Transverse colon (tissue), 4 donors: ENCODE results near the gene SH3GLB2. TPM values are rescaled to one million over a fixed set of nuclear protein-coding genes. Genes with fewer than 3 reads are reported as not detected.
A peak's percentile ranks its signal among the peaks of the same experiment; 100 is the strongest.

Source experiments
- DNase-seq: peaks from one replicate; pipeline ENCODE4 v3.0.0-alpha.2; 2019
- H3K27ac ChIP-seq, 4 donors: fragments of 200-600 bp; sonication (generic); 2 replicates each; pipeline ENCODE4 v1.5.1; 2016 to 2018; ENCODE audit warnings: inconsistent platforms in 4 of 4
- H3K27me3 ChIP-seq: fragments of 200-600 bp; sonication (generic); 2 replicates; pipeline ENCODE4 v1.5.1; 2017; ENCODE audit warnings: inconsistent platforms
- H3K36me3 ChIP-seq, 4 donors: fragments of 200-600 bp; sonication (generic); 2 replicates each; pipeline ENCODE4 v1.5.1; 2017 to 2019; ENCODE audit warnings: inconsistent platforms in 4 of 4
- H3K4me1 ChIP-seq, 4 donors: fragments of 200-600 bp; sonication (generic); 2 replicates each; pipeline ENCODE4 v1.5.1; 2017 to 2020; ENCODE audit warnings: inconsistent platforms in 4 of 4
- H3K4me3 ChIP-seq, 4 donors: fragments of 200-600 bp; sonication (generic); 1 replicate in 1 of 4; 2 replicates in 3 of 4; pipeline versions ENCODE4 v1.5.1 to v1.6.1; 2017 to 2019; ENCODE audit warnings: inconsistent platforms in 4 of 4
- H3K9me3 ChIP-seq, 2 donors: fragments of 200-600 bp; sonication (generic); 2 replicates each; pipeline ENCODE4 v1.5.1; 2017 to 2019; ENCODE audit warnings: inconsistent platforms in 2 of 2
- CTCF ChIP-seq, 5 experiments: fragments of 200-600 bp in 3 of 5; fragments of 450-650 bp in 2 of 5; sonication (generic) in 3 of 5; IDR thresholded peaks; 1 replicate in 2 of 5; 2 replicates in 3 of 5; pipeline ENCODE4 v1.5.1; 2016 to 2017; ENCODE audit warnings: antibody characterized with exemption in 5 of 5, inconsistent platforms in 3 of 5, mild to moderate bottlenecking in 2 of 5, moderate library complexity in 1 of 5
- EP300 ChIP-seq: sonication (generic); formaldehyde crosslinking; IDR thresholded peaks from one replicate; pipeline ENCODE4 v1.6.1; 2017; ENCODE audit warnings: antibody characterized with exemption, low read depth
- POLR2A ChIP-seq: fragments of 450-650 bp; IDR thresholded peaks from one replicate; pipeline ENCODE4 v1.6.1; 2016; ENCODE audit warnings: antibody characterized with exemption, mild to moderate bottlenecking, moderate library complexity
- POLR2AphosphoS5 ChIP-seq, 3 donors: sonication (generic); formaldehyde crosslinking; IDR thresholded peaks; one replicate each; pipeline ENCODE4 v1.6.1; 2016; ENCODE audit warnings: antibody characterized with exemption in 3 of 3
- WGBS, 2 donors: methylation state at CpG; one replicate each; pipeline ENCODE4 v1.1.5; 2018; ENCODE audit warnings: low coverage in 1 of 2; 5-methylcytosine and 5-hydroxymethylcytosine counted together
- in situ Hi-C, 4 donors: fragments of 200-750 bp; cut with MboI; loops; one replicate each; pipeline versions ENCODE4 v1.15.0 to v1.15.1; 2017; ENCODE audit warnings: low sequenced_read_pairs in 3 of 4, low pct_ligation_motif_present in 1 of 4, low pct_unique_long_range_greater_than_20kb in 1 of 4
- intact Hi-C: fragments of 100-400 bp; cut with DNase I; formaldehyde crosslinking; loops from one replicate; pipeline ENCODE4 v1.15.1; 2023; ENCODE audit warnings: low total_unique reads
- total RNA-seq, 4 donors: library from RNA; depleted of rRNA; stranded (reverse); fragments of >200 nt; gene quantifications; one replicate each; pipeline ENCODE4 v1.1.0, GENCODE V29; 2016

SH3GLB2 gene
- total RNA-seq, 4 donors from 2014 or later, result 184 to 391 (median 224) TPM

- Histone ChIP-seq H3K27ac (no peak overlapping the region), H3K36me3 (peaks cover 0 to 41% (median 17%) of the 10 kb centered on the region in 4 donors), H3K4me3 (no peak overlapping the region), H3K4me1 (peaks cover 14 to 17% (median 15%) of the 10 kb centered on the region in 4 donors), H3K9me3 (no peaks in the 10 kb centered on the region), H3K27me3 (no peaks in the 10 kb centered on the region)
- WGBS, 2 donors, result 96% methylated on average over 16 of the region's 16 CpGs; no CpG with 5 or more reads in 1 of the 2 donors
- in situ Hi-C loops, result no loop called here
- no peak for DNase-seq
- TF ChIP-seq CTCF (IDR thresholded peaks at IDR 0.05) (no peak), EP300 (no peak), POLR2A (no peak), POLR2AphosphoS5 (IDR thresholded peaks at IDR 0.05) (no peak)
- intact Hi-C loops, result no loop called here
Observed at GRCh38 chr9:129042016-129042415, 13.9 kb upstream of the SH3GLB2 start.

- TF ChIP-seq POLR2AphosphoS5 (IDR thresholded peaks at IDR 0.05) (no peak), EP300 (no peak), CTCF (IDR thresholded peaks at IDR 0.05) (no peak), POLR2A (no peak)
- no peaks in the 10 kb centered on the region for H3K27me3 ChIP-seq
- H3K27ac ChIP-seq, result no peak overlapping the region
- intact Hi-C loops, result no loop called here
- H3K36me3 ChIP-seq, result peaks cover 0 to 38% (median 12%) of the 10 kb centered on the region in 4 donors
- H3K4me1 ChIP-seq, result peaks cover 14 to 23% (median 20%) of the 10 kb centered on the region in 4 donors
- WGBS, 2 donors, result 94% methylated on average over 12 of the region's 12 CpGs; no CpG with 5 or more reads in 1 of the 2 donors
- DNase-seq, result no peak
- H3K9me3 ChIP-seq, result no peaks in the 10 kb centered on the region
- no peak overlapping the region for H3K4me3 ChIP-seq
- in situ Hi-C loops, result no loop called here
Observed at GRCh38 chr9:129040113-129040643, 12.0 kb upstream of the SH3GLB2 start.

- 78 to 86% methylated on average over 3 to 8 of the region's 8 CpGs for WGBS, 2 donors
- Histone ChIP-seq H3K4me3 (peak overlapping the region in 1 of 4 donors; percentile 75), H3K36me3 (peaks cover 0 to 30% (median 9%) of the 10 kb centered on the region in 4 donors), H3K27ac (peak overlapping the region; percentile 43 to 90 (median 84)), H3K4me1 (peaks cover 14 to 24% (median 22%) of the 10 kb centered on the region in 4 donors), H3K9me3 (no peaks in the 10 kb centered on the region), H3K27me3 (no peaks in the 10 kb centered on the region)
- TF ChIP-seq CTCF (IDR thresholded peaks at IDR 0.05) (no peak), POLR2A (no peak), POLR2AphosphoS5 (IDR thresholded peaks at IDR 0.05) (peak in 1 of 3 donors; percentile 40)
- in situ Hi-C loops (no loop called here), intact Hi-C loops (no loop called here)
- no peak for DNase-seq
Observed at GRCh38 chr9:129038109-129038852, 10.2 kb upstream of the SH3GLB2 start.

- Histone ChIP-seq H3K4me3 (peak overlapping the region in 3 of 4 donors; percentile 63 to 92 (median 75)), H3K36me3 (peaks cover 0 to 24% (median 7%) of the 10 kb centered on the region in 4 donors), H3K4me1 (peaks cover 14 to 25% (median 22%) of the 10 kb centered on the region in 4 donors), H3K9me3 (no peaks in the 10 kb centered on the region), H3K27me3 (no peaks in the 10 kb centered on the region), H3K27ac (peak overlapping the region; percentile 83 to 90 (median 87))
- intact Hi-C loops (no loop called here), in situ Hi-C loops (no loop called here)
- no peak for DNase-seq
- TF ChIP-seq CTCF (IDR thresholded peaks at IDR 0.05), result no peak
- TF ChIP-seq POLR2AphosphoS5 (IDR thresholded peaks at IDR 0.05), result no peak
- TF ChIP-seq EP300, result no peak
- no peak for TF ChIP-seq POLR2A
- 45 to 78% methylated on average over 2 to 6 of the region's 6 CpGs for WGBS, 2 donors
Observed at GRCh38 chr9:129037767-129038098, 9.6 kb upstream of the SH3GLB2 start.
